Endothelial cell of umbilical vein (primary cell): ENCODE results near the gene PKHD1.

Experiments used
- CTCF ChIP-seq, 2 donors: IDR thresholded peaks; 1 replicate in 1 of 2; 2 replicates in 1 of 2; pipeline ENCODE4 v1.5.1; 2011; ENCODE audit warnings: low read length in 2 of 2, mild to moderate bottlenecking in 2 of 2, moderate library complexity in 2 of 2, control low read depth in 1 of 2, inconsistent platforms in 1 of 2, low read depth in 1 of 2; ENCODE audit not compliant: insufficient read depth in 1 of 2; ENCODE audit errors: extremely low read depth in 1 of 2
- EZH2 ChIP-seq: IDR thresholded peaks from 2 replicates; pipeline ENCODE4 v1.6.1; 2012; ENCODE audit warnings: borderline replicate concordance, low read depth, mild to moderate bottlenecking, moderate library complexity, low read length, inconsistent platforms; ENCODE audit not compliant: severe bottlenecking
- FOS ChIP-seq: IDR thresholded peaks from 2 replicates; pipeline ENCODE4 v1.6.1; 2011; ENCODE audit warnings: mild to moderate bottlenecking, low read length, moderate library complexity, borderline replicate concordance; ENCODE audit not compliant: insufficient read depth
- MAX ChIP-seq: IDR thresholded peaks from 2 replicates; pipeline ENCODE4 v1.6.1; 2011; ENCODE audit not compliant: insufficient read depth, insufficient read length
- POLR2A ChIP-seq: IDR thresholded peaks from 2 replicates; pipeline ENCODE4 v1.6.1; 2012; ENCODE audit warnings: low read depth, mild to moderate bottlenecking, control low read depth, low read length

GRCh38 chr6:52000064-52000463 is 87.3 kb downstream of the PKHD1 start:
- TF ChIP-seq MAX (no peak), POLR2A (no peak), FOS (no peak), CTCF (IDR thresholded peaks at IDR 0.05; ENCODE audit: extremely low read depth in 1 of 2, insufficient read depth in 1 of 2, low read depth in 1 of 2, low read length in 2 of 2) (no peak), EZH2 (no peak)
